CD14-positive monocyte (primary cell): Measurements from ENCODE around the gene NDST3. TPM values are rescaled to one million over a fixed set of nuclear protein-coding genes. Genes with fewer than 3 reads are reported as not detected.

Experiments
- DNase-seq, 3 donors: peaks; one replicate each; pipeline ENCODE4 v3.0.0-alpha.2; 2011 to 2022
- H2AFZ ChIP-seq: 2 replicates; pipeline ENCODE4 v1.6.0; 2012; ENCODE audit warnings: mild to moderate bottlenecking, low read depth, low read length, inconsistent platforms; ENCODE audit not compliant: insufficient read depth, poor library complexity, severe bottlenecking
- H3K27ac ChIP-seq, 2 donors: 1 replicate in 1 of 2; 2 replicates in 1 of 2; pipeline ENCODE4 v1.5.1; 2012 to 2013; ENCODE audit warnings: low read length in 2 of 2, control low read depth in 1 of 2, inconsistent platforms in 1 of 2, low read depth in 1 of 2, mild to moderate bottlenecking in 1 of 2
- H3K27me3 ChIP-seq, 2 donors: one replicate each; pipeline versions ENCODE4 v1.6.0 to v1.6.1; 2011 to 2013; ENCODE audit warnings: low read length in 2 of 2; ENCODE audit not compliant: control insufficient read depth in 2 of 2, insufficient read depth in 2 of 2
- H3K36me3 ChIP-seq, 2 donors: replicated peaks in 1 of 2; 1 replicate in 1 of 2; 2 replicates in 1 of 2; pipeline versions ENCODE4 v1.5.1 to v1.6.1; 2012 to 2013; ENCODE audit warnings: low read length in 2 of 2, control low read depth in 1 of 2, inconsistent platforms in 1 of 2, mild to moderate bottlenecking in 1 of 2; ENCODE audit not compliant: insufficient read depth in 2 of 2, control insufficient read depth in 1 of 2
- H3K4me1 ChIP-seq, 2 donors: 1 replicate in 1 of 2; 2 replicates in 1 of 2; pipeline versions ENCODE4 v1.5.1 to v1.6.1; 2012 to 2013; ENCODE audit warnings: low read length in 2 of 2, control low read depth in 1 of 2, inconsistent platforms in 1 of 2, mild to moderate bottlenecking in 1 of 2, moderate library complexity in 1 of 2; ENCODE audit not compliant: insufficient read depth in 2 of 2, control insufficient read depth in 1 of 2
- H3K4me2 ChIP-seq: replicated peaks from 2 replicates; pipeline ENCODE3; 2012; ENCODE audit warnings: low read length, moderate library complexity, mild to moderate bottlenecking; ENCODE audit not compliant: poor library complexity, severe bottlenecking; ENCODE audit errors: extremely low read depth
- H3K4me3 ChIP-seq, 3 experiments: fragments of 200-600 bp in 1 of 3; sonication (generic) in 1 of 3; replicated peaks in 1 of 3; 1 replicate in 2 of 3; 2 replicates in 1 of 3; pipeline ENCODE4 v1.5.1; 2011 to 2013; ENCODE audit warnings: low read length in 3 of 3, mild to moderate bottlenecking in 3 of 3, control low read depth in 2 of 3, low read depth in 2 of 3, inconsistent platforms in 1 of 3, moderate library complexity in 1 of 3
- H3K79me2 ChIP-seq: 2 replicates; pipeline ENCODE4 v1.6.0; 2012; ENCODE audit warnings: mild to moderate bottlenecking, control low read depth, inconsistent platforms, low read length, moderate library complexity; ENCODE audit not compliant: insufficient read depth
- H3K9ac ChIP-seq: 2 replicates; pipeline ENCODE4 v1.6.0; 2017; ENCODE audit warnings: low read length, mild to moderate bottlenecking; ENCODE audit not compliant: insufficient read depth, poor library complexity, severe bottlenecking
- H3K9me3 ChIP-seq, 2 donors: replicated peaks in 1 of 2; 1 replicate in 1 of 2; 2 replicates in 1 of 2; pipeline versions ENCODE4 v1.5.1 to v1.6.1; 2012 to 2013; ENCODE audit warnings: low read length in 2 of 2, control low read depth in 1 of 2; ENCODE audit not compliant: control insufficient read depth in 1 of 2, insufficient read depth in 1 of 2
- H4K20me1 ChIP-seq: 2 replicates; pipeline ENCODE4 v1.6.0; 2012; ENCODE audit warnings: mild to moderate bottlenecking, low read length, control low read depth, moderate library complexity; ENCODE audit not compliant: insufficient read depth
- H3K27ac Mint-ChIP-seq, 7 donors: one replicate each; pipeline ENCODE4 v1.8.0; 2020; ENCODE audit warnings: mild to moderate bottlenecking in 7 of 7, mixed read lengths in 7 of 7, moderate library complexity in 6 of 7, inconsistent platforms in 2 of 7
- H3K27me3 Mint-ChIP-seq, 3 donors: one replicate each; pipeline ENCODE4 v1.8.0; 2021 to 2022; ENCODE audit warnings: low read depth in 3 of 3, mild to moderate bottlenecking in 3 of 3, mixed read lengths in 3 of 3, moderate library complexity in 3 of 3, inconsistent platforms in 1 of 3
- H3K36me3 Mint-ChIP-seq, 2 donors: one replicate each; pipeline ENCODE4 v1.8.0; 2020; ENCODE audit warnings: mixed read lengths in 2 of 2, inconsistent platforms in 1 of 2, mild to moderate bottlenecking in 1 of 2
- H3K4me1 Mint-ChIP-seq: one replicate; pipeline ENCODE4 v1.8.0; 2020; ENCODE audit warnings: mild to moderate bottlenecking, mixed read lengths
- H3K4me3 Mint-ChIP-seq, 2 donors: one replicate each; pipeline ENCODE4 v1.8.0; 2020; ENCODE audit warnings: mild to moderate bottlenecking in 2 of 2, mixed read lengths in 2 of 2, moderate library complexity in 1 of 2
- H3K9me3 Mint-ChIP-seq, 7 donors: one replicate each; pipeline ENCODE4 v1.8.0; 2020 to 2022; ENCODE audit warnings: mixed read lengths in 7 of 7, mild to moderate bottlenecking in 6 of 7, moderate library complexity in 6 of 7, inconsistent platforms in 2 of 7
- WGBS: methylation state at CpG from one replicate; pipeline ENCODE4 v1.1.5; 2013; ENCODE audit warnings: missing lambda C conversion rate; ENCODE audit not compliant: insufficient coverage; 5-methylcytosine and 5-hydroxymethylcytosine counted together
- intact Hi-C, 2 donors: fragments of 100-400 bp; cut with micrococcal nuclease; formaldehyde crosslinking; loops; one replicate each; pipeline versions ENCODE4 v1.15.0 to v1.15.1; 2023
- polyA plus RNA-seq, 3 donors: library from polyadenylated mRNA; depleted of rRNA in 1 of 3; unstranded in 2 of 3; stranded (reverse) in 1 of 3; fragments of 300-500 nt in 2 of 3; fragments of >200 nt in 1 of 3; fragmentation: Illumina TruSeq in 2 of 3; gene quantifications; 1 replicate in 2 of 3; 2 replicates in 1 of 3; pipeline ENCODE4 v1.2.3, GENCODE V29; 2012 to 2021
- TF ChIP-seq, protein P1 (sequence below): fragments of 200-600 bp; IDR thresholded peaks from one replicate; pipeline ENCODE4 v1.8.0; 2022; ENCODE audit warnings: antibody characterized with exemption, mild to moderate bottlenecking

The NDST3 gene
- polyA plus RNA-seq, 3 donors: not detected

DNA sequence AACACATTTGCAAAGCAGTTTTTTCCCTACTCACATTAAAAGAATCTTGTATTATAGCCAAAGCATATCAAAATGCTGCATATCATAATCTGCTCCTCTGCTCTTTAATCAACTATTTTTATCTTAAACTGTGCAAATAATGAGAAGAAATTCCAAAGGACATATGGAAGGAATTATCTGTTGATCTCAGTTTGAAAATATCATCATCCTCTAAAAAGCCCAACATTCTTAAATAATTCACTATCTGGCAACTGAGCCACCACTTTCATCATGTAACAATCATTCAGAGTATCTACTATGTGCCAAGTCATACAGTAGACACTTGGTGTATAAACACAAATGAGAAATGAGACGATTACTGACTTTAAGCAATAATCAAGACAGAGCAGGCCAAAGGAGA lies 255.5 kb downstream of the NDST3 start:
- no peaks in the 10 kb centered on the region for H3K4me1 ChIP-seq
- no peaks in the 10 kb centered on the region for H3K27me3 ChIP-seq
- no peaks in the 10 kb centered on the region for H3K79me2 ChIP-seq
- no peaks in the 10 kb centered on the region for H3K36me3 ChIP-seq
- Mint-ChIP-seq H3K4me1 (no peaks in the 10 kb centered on the region), H3K27me3 (peaks cover 0 to 2% (median 1%) of the 10 kb centered on the region in 3 donors), H3K27ac (no peak overlapping the region), H3K9me3 (no peaks in the 10 kb centered on the region), H3K4me3 (no peak overlapping the region), H3K36me3 (no peaks in the 10 kb centered on the region)
- no peaks in the 10 kb centered on the region for H3K9me3 ChIP-seq
- H3K4me2 ChIP-seq: no peak overlapping the region
- intact Hi-C loops: no loop called here
- H2AFZ ChIP-seq: no peak overlapping the region
- TF ChIP-seq, protein P1, sequence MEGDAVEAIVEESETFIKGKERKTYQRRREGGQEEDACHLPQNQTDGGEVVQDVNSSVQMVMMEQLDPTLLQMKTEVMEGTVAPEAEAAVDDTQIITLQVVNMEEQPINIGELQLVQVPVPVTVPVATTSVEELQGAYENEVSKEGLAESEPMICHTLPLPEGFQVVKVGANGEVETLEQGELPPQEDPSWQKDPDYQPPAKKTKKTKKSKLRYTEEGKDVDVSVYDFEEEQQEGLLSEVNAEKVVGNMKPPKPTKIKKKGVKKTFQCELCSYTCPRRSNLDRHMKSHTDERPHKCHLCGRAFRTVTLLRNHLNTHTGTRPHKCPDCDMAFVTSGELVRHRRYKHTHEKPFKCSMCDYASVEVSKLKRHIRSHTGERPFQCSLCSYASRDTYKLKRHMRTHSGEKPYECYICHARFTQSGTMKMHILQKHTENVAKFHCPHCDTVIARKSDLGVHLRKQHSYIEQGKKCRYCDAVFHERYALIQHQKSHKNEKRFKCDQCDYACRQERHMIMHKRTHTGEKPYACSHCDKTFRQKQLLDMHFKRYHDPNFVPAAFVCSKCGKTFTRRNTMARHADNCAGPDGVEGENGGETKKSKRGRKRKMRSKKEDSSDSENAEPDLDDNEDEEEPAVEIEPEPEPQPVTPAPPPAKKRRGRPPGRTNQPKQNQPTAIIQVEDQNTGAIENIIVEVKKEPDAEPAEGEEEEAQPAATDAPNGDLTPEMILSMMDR: no peak
- DNase-seq: no peak
- no peak overlapping the region for H3K9ac ChIP-seq
- WGBS: no CpG with 5 or more reads among the region's 1 CpG
- H3K4me3 ChIP-seq: no peak overlapping the region
- H3K27ac ChIP-seq: no peak overlapping the region
- H4K20me1 ChIP-seq: no peaks in the 10 kb centered on the region

DNA sequence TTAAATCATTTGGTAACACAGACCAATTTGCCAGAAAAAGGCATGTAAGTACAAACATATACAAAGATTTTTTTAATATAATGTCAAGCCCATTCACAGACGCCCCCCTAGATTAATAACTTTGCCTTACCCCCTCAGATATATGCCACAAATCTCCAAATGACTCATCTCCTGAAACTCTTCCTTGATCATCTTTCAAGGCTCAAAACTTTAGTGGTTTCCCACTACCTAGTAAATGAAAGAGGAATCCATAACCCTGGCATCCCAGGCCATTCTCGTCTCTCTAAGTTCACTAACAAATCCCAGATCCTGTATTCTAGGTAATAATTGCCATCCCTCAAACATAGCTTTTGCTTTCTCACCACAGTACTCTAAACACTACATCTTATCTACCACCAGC lies 256.7 kb downstream of the NDST3 start:
- H3K4me3 ChIP-seq: no peak overlapping the region
- TF ChIP-seq, protein P1: no peak
- WGBS: 88% methylated on average over 2 of the region's 2 CpGs

More for the DNA sequence above, 256.7 kb downstream of the NDST3 start:
- Histone ChIP-seq H3K9me3 (no peaks in the 10 kb centered on the region), H3K9ac (no peak overlapping the region), H2AFZ (no peak overlapping the region), H3K4me1 (no peaks in the 10 kb centered on the region), H3K27ac (no peak overlapping the region), H3K36me3 (no peaks in the 10 kb centered on the region), H3K4me2 (no peak overlapping the region), H4K20me1 (no peaks in the 10 kb centered on the region), H3K79me2 (no peaks in the 10 kb centered on the region), H3K27me3 (no peaks in the 10 kb centered on the region)
- peaks cover 0 to 2% (median 1%) of the 10 kb centered on the region in 3 donors for H3K27me3 Mint-ChIP-seq
- no peaks in the 10 kb centered on the region for H3K4me1 Mint-ChIP-seq
- no peaks in the 10 kb centered on the region for H3K36me3 Mint-ChIP-seq
- H3K4me3 Mint-ChIP-seq: no peak overlapping the region
- peak overlapping the region in 1 of 7 donors; percentile 12 for H3K27ac Mint-ChIP-seq
- H3K9me3 Mint-ChIP-seq: no peaks in the 10 kb centered on the region
- no peak for DNase-seq
- intact Hi-C loops: no loop called here
